MM.1S (cell line): ENCODE results near the gene RNASE8.

Experiments used
- DNase-seq: peaks from one replicate; pipeline ENCODE4 v3.0.0-alpha.2; 2015
- H2AFZ ChIP-seq: fragments of 300-600 bp; sonication (generic); 2 replicates; pipeline ENCODE4 v1.6.0; 2016; ENCODE audit warnings: antibody characterized with exemption, low read length
- H3F3A ChIP-seq: fragments of 300-600 bp; sonication (generic); 2 replicates; pipeline ENCODE4 v1.6.1; 2016; ENCODE audit warnings: mild to moderate bottlenecking, antibody characterized with exemption, low read length, moderate library complexity, mixed read lengths; ENCODE audit not compliant: insufficient read depth
- H3K27ac ChIP-seq: fragments of 300-600 bp; sonication (generic); 2 replicates; pipeline ENCODE4 v1.5.1; 2016; ENCODE audit warnings: mild to moderate bottlenecking, low read length
- H3K27me3 ChIP-seq: fragments of 300-600 bp; sonication (generic); replicated peaks from 2 replicates; pipeline ENCODE4 v1.6.0; 2016; ENCODE audit warnings: low read length; ENCODE audit not compliant: insufficient read depth
- H3K36me3 ChIP-seq: fragments of 300-600 bp; sonication (generic); replicated peaks from 2 replicates; pipeline ENCODE4 v1.6.1; 2016; ENCODE audit warnings: mild to moderate bottlenecking, low read length, mixed read lengths; ENCODE audit not compliant: insufficient read depth
- H3K4me1 ChIP-seq: fragments of 300-600 bp; sonication (generic); 2 replicates; pipeline ENCODE4 v1.6.1; 2016; ENCODE audit warnings: low read length, mixed read lengths
- H3K4me2 ChIP-seq: fragments of 300-600 bp; sonication (generic); 2 replicates; pipeline ENCODE4 v1.6.0; 2016; ENCODE audit warnings: low read depth, low read length
- H3K4me3 ChIP-seq: fragments of 300-600 bp; sonication (generic); 2 replicates; pipeline ENCODE4 v1.5.1; 2016; ENCODE audit warnings: low read length, mixed read lengths
- H3K79me2 ChIP-seq: fragments of 300-600 bp; sonication (generic); 2 replicates; pipeline ENCODE4 v1.6.1; 2016; ENCODE audit warnings: mixed run types, low read length, mixed read lengths
- H3K9ac ChIP-seq: fragments of 300-600 bp; sonication (generic); 2 replicates; pipeline ENCODE4 v1.6.1; 2016; ENCODE audit warnings: low read length, mixed read lengths
- H3K9me2 ChIP-seq: fragments of 300-600 bp; sonication (generic); replicated peaks from 2 replicates; pipeline ENCODE4 v1.6.1; 2016; ENCODE audit warnings: mild to moderate bottlenecking, low read length, mixed read lengths; ENCODE audit not compliant: insufficient read depth
- H3K9me3 ChIP-seq: fragments of 300-600 bp; sonication (generic); replicated peaks from 2 replicates; pipeline ENCODE4 v1.6.1; 2016; ENCODE audit warnings: mild to moderate bottlenecking, low read length, mixed read lengths; ENCODE audit not compliant: insufficient read depth
- H4K20me1 ChIP-seq: fragments of 300-600 bp; sonication (generic); 2 replicates; pipeline ENCODE4 v1.6.1; 2016; ENCODE audit warnings: mild to moderate bottlenecking, low read length, moderate library complexity, mixed read lengths; ENCODE audit not compliant: insufficient read depth
- EZH2 ChIP-seq: fragments of 300-600 bp; sonication (generic); optimal IDR thresholded peaks from 2 replicates; pipeline ENCODE3; 2017; ENCODE audit warnings: low read depth, mild to moderate bottlenecking, antibody characterized with exemption, low read length, mixed read lengths
- EZH2phosphoT487 ChIP-seq: fragments of 300-600 bp; sonication (generic); IDR thresholded peaks from 2 replicates; pipeline ENCODE4 v1.6.1; 2018; ENCODE audit warnings: antibody characterized with exemption, low read length
- TF ChIP-seq, protein P1 (sequence below): fragments of 300-600 bp; sonication (generic); IDR thresholded peaks from 2 replicates; pipeline ENCODE4 v1.5.1; 2016; ENCODE audit warnings: antibody characterized with exemption, low read length, mixed read lengths

Gene RNASE8

DNA sequence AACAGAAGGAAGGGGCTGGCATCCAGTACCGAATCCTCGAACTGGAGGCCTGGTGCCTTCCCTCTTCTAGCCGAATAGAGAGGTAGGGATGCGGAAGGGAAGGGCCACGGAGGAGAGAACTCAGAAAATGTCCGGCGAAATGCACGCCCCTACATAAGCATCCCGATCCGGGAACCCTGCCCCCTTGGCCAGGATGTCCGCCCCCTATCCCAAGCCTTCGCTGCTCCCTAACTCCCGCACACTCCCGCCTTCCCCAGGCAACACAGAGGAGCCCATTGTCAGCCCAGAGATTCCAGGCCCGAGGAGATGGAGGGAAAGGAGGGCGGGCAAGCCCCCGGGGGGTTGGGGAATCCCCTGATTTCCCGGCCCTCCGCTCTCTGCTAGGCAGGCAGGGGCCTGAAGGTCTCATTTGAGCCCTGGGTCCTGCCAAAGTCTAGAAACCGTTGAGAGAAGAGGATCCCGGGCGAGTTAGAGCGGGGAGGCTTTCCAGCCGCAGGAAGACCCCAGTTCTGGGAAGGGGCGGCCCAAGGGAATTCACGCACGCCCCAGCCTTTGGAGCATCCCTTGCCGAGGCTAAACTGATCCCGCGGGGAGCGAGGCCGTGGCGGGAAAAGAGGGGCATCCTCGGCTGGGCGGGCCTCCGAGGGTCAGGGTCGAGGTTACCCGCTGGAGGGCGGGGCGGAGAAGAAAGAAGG is 11.9 kb downstream of the RNASE8 start:
- no peaks in the 10 kb centered on the region for H3K36me3 ChIP-seq
- H3K9ac ChIP-seq: no peak overlapping the region; the same call in 1 of the 2 replicates
- H3K4me2 ChIP-seq: peak overlapping the region; percentile 69
- H3K27me3 ChIP-seq: peaks cover 11% of the 10 kb centered on the region
- 0 out of 2 replicates have a peak overlapping the region, but pooled peaks have one; percentile 31 for H2AFZ ChIP-seq
- H3K79me2 ChIP-seq: no peaks in the 10 kb centered on the region
- DNase-seq: no peak
- peaks cover 6% of the 10 kb centered on the region; the same call in 1 of the 2 replicates for H3F3A ChIP-seq
- H3K9me3 ChIP-seq: no peaks in the 10 kb centered on the region
- H3K4me1 ChIP-seq: no peaks in the 10 kb centered on the region
- TF ChIP-seq EZH2 (no peak), EZH2phosphoT487 (no peak)
- TF ChIP-seq, protein P1, sequence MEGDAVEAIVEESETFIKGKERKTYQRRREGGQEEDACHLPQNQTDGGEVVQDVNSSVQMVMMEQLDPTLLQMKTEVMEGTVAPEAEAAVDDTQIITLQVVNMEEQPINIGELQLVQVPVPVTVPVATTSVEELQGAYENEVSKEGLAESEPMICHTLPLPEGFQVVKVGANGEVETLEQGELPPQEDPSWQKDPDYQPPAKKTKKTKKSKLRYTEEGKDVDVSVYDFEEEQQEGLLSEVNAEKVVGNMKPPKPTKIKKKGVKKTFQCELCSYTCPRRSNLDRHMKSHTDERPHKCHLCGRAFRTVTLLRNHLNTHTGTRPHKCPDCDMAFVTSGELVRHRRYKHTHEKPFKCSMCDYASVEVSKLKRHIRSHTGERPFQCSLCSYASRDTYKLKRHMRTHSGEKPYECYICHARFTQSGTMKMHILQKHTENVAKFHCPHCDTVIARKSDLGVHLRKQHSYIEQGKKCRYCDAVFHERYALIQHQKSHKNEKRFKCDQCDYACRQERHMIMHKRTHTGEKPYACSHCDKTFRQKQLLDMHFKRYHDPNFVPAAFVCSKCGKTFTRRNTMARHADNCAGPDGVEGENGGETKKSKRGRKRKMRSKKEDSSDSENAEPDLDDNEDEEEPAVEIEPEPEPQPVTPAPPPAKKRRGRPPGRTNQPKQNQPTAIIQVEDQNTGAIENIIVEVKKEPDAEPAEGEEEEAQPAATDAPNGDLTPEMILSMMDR: no peak
- H3K4me3 ChIP-seq: peak overlapping the region; percentile 54
- H3K9me2 ChIP-seq: no peaks in the 10 kb centered on the region
- H3K27ac ChIP-seq: no peak overlapping the region
- H4K20me1 ChIP-seq: no peaks in the 10 kb centered on the region

DNA sequence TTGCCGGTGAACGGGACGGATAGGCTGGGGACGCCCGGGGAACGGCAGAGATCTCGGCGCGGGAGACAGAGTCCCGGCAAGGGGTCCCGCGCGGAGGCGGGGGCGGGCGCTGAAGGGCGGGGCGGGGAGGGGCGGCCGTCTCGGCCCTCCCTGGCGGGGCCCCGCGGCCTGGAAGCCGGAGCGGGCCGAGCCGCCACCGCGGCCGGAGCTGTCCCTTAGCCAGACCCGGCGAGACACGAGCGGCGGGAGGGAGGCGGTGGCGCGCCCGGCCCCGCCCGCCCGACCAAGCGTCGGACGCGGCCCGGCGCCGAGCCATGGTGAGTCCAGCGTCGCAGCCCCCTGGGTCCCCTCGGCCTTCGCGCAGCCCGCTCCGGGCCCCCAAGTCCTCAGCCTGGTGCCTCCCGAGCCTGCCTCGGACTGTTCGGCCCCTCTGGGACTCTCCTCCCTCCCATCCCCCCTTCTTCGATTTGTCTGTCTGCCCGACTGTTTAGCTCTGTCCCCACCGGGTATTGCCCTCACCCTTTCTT is 12.5 kb downstream of the RNASE8 start, which contains the start of gene ARHGEF40:
TSS of gene ARHGEF40 (plus strand) at position 222 of the 527 bp plus-strand sequence. CDS start at position 315, 93 bp downstream.
- peaks cover 6% of the 10 kb centered on the region; the same call in 1 of the 2 replicates for H3F3A ChIP-seq
- H2AFZ ChIP-seq: peak within 1 kb of the TSS; percentile 56
- no peaks in the 10 kb centered on the region for H3K9me3 ChIP-seq
- H3K4me3 ChIP-seq: peak within 1 kb of the TSS; percentile 75
- H3K27ac ChIP-seq: peak within 1 kb of the TSS; percentile 32; the same call in 1 of the 2 replicates
- no peaks in the 10 kb centered on the region for H3K79me2 ChIP-seq
- H3K9me2 ChIP-seq: no peaks in the 10 kb centered on the region
- H3K9ac ChIP-seq: peak within 1 kb of the TSS; percentile 33; the same call in 1 of the 2 replicates
- H3K4me1 ChIP-seq: no peaks in the 10 kb centered on the region
- peak; percentile 13 for DNase-seq
- no peaks in the 10 kb centered on the region for H3K36me3 ChIP-seq
- TF ChIP-seq EZH2phosphoT487 (no peak), EZH2 (no peak)
- TF ChIP-seq, protein P1: no peak
- H3K27me3 ChIP-seq: peaks cover 11% of the 10 kb centered on the region
- peak within 1 kb of the TSS; percentile 95 for H3K4me2 ChIP-seq
- H4K20me1 ChIP-seq: no peaks in the 10 kb centered on the region

- peak overlapping the region; percentile 75 for H3K4me3 ChIP-seq
- H3F3A ChIP-seq: peaks cover 6% of the 10 kb centered on the region; the same call in 1 of the 2 replicates
- H3K79me2 ChIP-seq: no peaks in the 10 kb centered on the region
- no peak for DNase-seq
- no peaks in the 10 kb centered on the region for H3K9me2 ChIP-seq
- H3K27ac ChIP-seq: peak overlapping the region; percentile 32; the same call in 1 of the 2 replicates
- peak overlapping the region; percentile 56 for H2AFZ ChIP-seq
- H3K27me3 ChIP-seq: peaks cover 11% of the 10 kb centered on the region
- no peaks in the 10 kb centered on the region for H3K4me1 ChIP-seq
- H3K9me3 ChIP-seq: no peaks in the 10 kb centered on the region
- no peaks in the 10 kb centered on the region for H3K36me3 ChIP-seq
- no peaks in the 10 kb centered on the region for H4K20me1 ChIP-seq
- peak overlapping the region; percentile 33; the same call in 1 of the 2 replicates for H3K9ac ChIP-seq
- peak overlapping the region; percentile 95 for H3K4me2 ChIP-seq
- TF ChIP-seq, protein P1: no peak
Observed at GRCh38 chr14:21070610-21071224, 13.1 kb downstream of the RNASE8 start.
